NCI-H2107 treated with DMSO at 0.1 percent for 48 hours (cell line): ENCODE results near the gene MRTO4.
"Not testable (repeated sequence)": the region's sequence is repeated elsewhere in the genome, so short reads cannot be mapped to it uniquely, and the experiment has no call there.

Experiments
- DNase-seq: peaks from one replicate; lab custom pipeline; 2025; ENCODE audit not compliant: unreplicated experiment; lab: John Stamatoyannopoulos, UW

The MRTO4 gene

GRCh38 chr1:19222979-19223824 is 28.4 kb upstream of the MRTO4 start:
- no peak for DNase-seq

GRCh38 chr1:19229229-19229628 is 22.4 kb upstream of the MRTO4 start:
- no peak for DNase-seq

GRCh38 chr1:19229828-19230325 is 21.7 kb upstream of the MRTO4 start:
- no peak for DNase-seq

- not testable (repeated sequence) for DNase-seq
Measured at GRCh38 chr1:19231736-19232523, 19.7 kb upstream of the MRTO4 start.

GRCh38 chr1:19232524-19232846 is 19.1 kb upstream of the MRTO4 start:
- DNase-seq = no peak

- no peak for DNase-seq
Measured at GRCh38 chr1:19234224-19234623, 17.4 kb upstream of the MRTO4 start.

- no peak for DNase-seq
Measured at GRCh38 chr1:19239876-19240275, 11.7 kb upstream of the MRTO4 start.

GRCh38 chr1:19240673-19241538 is 10.7 kb upstream of the MRTO4 start:
- peak; percentile 31 for DNase-seq

GRCh38 chr1:19250629-19251304 is 838 bp upstream of the MRTO4 start:
- no peak for DNase-seq

GRCh38 chr1:19254416-19254815 is 2.8 kb downstream of the MRTO4 start:
- no peak for DNase-seq

GRCh38 chr1:19255288-19255687 is 3.7 kb downstream of the MRTO4 start:
- DNase-seq = no peak

GRCh38 chr1:19256301-19256700 is 4.7 kb downstream of the MRTO4 start:
- DNase-seq = not testable (repeated sequence)

- DNase-seq = no peak
Measured at GRCh38 chr1:19257178-19257914, 5.7 kb downstream of the MRTO4 start.

GRCh38 chr1:19258353-19258752 is 6.7 kb downstream of the MRTO4 start:
- DNase-seq = no peak

GRCh38 chr1:19260211-19261138 is 8.9 kb downstream of the MRTO4 start:
- peak; percentile 22 for DNase-seq

- no peak for DNase-seq
Measured at GRCh38 chr1:19262047-19262446, 10.4 kb downstream of the MRTO4 start.

- DNase-seq = no peak
Measured at GRCh38 chr1:19262744-19263143, 11.1 kb downstream of the MRTO4 start.

- DNase-seq = no peak
Measured at GRCh38 chr1:19268445-19268844, 16.8 kb downstream of the MRTO4 start.
